Stimulated activated CD4-positive, alpha-beta T cell treated with anti-CD3 and anti-CD28 coated beads, Interleukin-15, amount 100 ng/mL, for 24 hours (primary cell): ENCODE results near the gene AP1AR.

ENCODE experiments used
- DNase-seq: peaks from one replicate; pipeline ENCODE4 v3.0.0-alpha.2; 2020

Gene AP1AR

DNA sequence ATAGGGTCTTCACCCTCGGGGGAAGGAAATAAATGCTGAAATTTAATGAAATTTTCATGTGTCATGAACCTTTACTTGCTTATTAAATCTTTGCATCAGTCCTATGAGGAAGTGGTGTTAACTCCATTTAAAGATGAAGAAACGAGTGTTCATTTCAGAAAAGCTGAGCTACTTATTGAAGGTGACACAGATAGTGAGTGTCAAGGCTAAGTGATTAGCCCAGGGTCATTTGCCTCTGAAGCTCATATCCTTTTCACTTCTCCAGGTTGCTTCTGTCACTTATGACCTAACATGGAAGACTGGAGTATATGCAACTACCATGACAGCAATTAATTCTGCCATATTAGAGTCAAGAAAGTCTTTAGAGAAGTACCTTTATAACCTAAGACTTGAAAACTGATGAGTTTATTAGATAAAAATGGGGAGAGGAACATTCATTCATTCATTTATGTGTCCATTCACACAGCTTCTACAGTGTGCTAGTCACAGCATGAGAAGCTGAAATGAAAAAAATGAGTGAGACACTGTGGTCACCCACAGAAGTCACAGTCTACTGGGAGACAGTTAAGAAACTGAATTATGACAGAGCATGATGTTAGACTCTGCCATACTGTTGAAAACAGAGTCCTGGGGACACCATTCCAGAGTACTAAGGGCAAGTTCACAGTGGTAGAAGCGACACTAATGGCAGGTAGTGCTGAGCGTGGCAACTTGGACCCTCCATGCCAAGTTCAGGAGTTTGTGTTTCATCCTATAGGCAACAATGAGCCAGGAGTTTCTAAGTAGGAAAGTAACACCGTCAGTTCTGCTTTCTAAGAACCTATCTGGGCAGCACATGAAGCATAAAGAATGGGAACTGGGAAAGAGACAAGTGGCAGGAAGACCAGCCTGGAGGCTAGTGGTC lies 86.9 kb downstream of the AP1AR start:
- no peak for DNase-seq
